IMR-90 (cell line): ENCODE data around the gene MGST2. TPM values are rescaled to one million over a fixed set of nuclear protein-coding genes. Genes with fewer than 3 reads are reported as not detected.

Experiments used
- ATAC-seq: fragments of 200-7000 bp; cut with Tn5 transposase; 2 replicates; pipeline ENCODE4 v1.9.1; 2020; ENCODE audit warnings: low read depth, mild to moderate bottlenecking, moderate library complexity
- BruUV-seq: library from RNA; stranded (reverse); fragments of 400-500 nt; replicated peaks from 2 replicates; lab custom pipeline; 2021; lab: Mats Ljungman, UMichigan
- CTCF ChIA-PET: fragments of 300-600 bp; formaldehyde crosslinking; extraction: SDS; loops from one replicate; lab custom pipeline; 2021; ENCODE audit warnings: antibody characterized with exemption; lab: Yijun Ruan, JAX
- POLR2A ChIA-PET: fragments of 300-600 bp; sonication (Branson Sonifier 250); formaldehyde crosslinking; loops from one replicate; lab custom pipeline; 2022; ENCODE audit warnings: antibody characterized with exemption; ENCODE audit not compliant: unreplicated experiment; lab: Charles Lee
- DNase-seq: peaks from one replicate; pipeline ENCODE4 v3.0.0; 2013
- H2AFZ ChIP-seq: replicated peaks from 2 replicates; pipeline ENCODE3; 2013; ENCODE audit warnings: low read length, mild to moderate bottlenecking; ENCODE audit not compliant: poor library complexity
- H2AK5ac ChIP-seq: 2 replicates; pipeline ENCODE4 v1.6.1; 2013; ENCODE audit warnings: low read depth, low read length, inconsistent platforms
- H2AK9ac ChIP-seq: replicated peaks from 2 replicates; pipeline ENCODE3; 2013; ENCODE audit warnings: mild to moderate bottlenecking, low read depth, low read length, moderate library complexity; ENCODE audit not compliant: poor library complexity
- H2BK120ac ChIP-seq: 2 replicates; pipeline ENCODE4 v1.6.1; 2013; ENCODE audit warnings: low read depth, low read length, inconsistent platforms
- H2BK15ac ChIP-seq: 3 replicates; pipeline ENCODE4 v1.6.1; 2013; ENCODE audit warnings: low read depth, low read length, inconsistent platforms
- H2BK20ac ChIP-seq: 2 replicates; pipeline ENCODE4 v1.6.1; 2013; ENCODE audit warnings: low read depth, mild to moderate bottlenecking, inconsistent platforms, low read length, moderate library complexity
- H2BK5ac ChIP-seq: 2 replicates; pipeline ENCODE4 v1.6.1; 2013; ENCODE audit warnings: mild to moderate bottlenecking, low read depth, low read length, inconsistent platforms; ENCODE audit not compliant: poor library complexity, severe bottlenecking
- H3K14ac ChIP-seq: replicated peaks from 2 replicates; pipeline ENCODE4 v1.6.1; 2013; ENCODE audit warnings: low read depth, low read length, inconsistent platforms
- H3K18ac ChIP-seq: 2 replicates; pipeline ENCODE4 v1.6.1; 2013; ENCODE audit warnings: low read depth, low read length, control low read depth
- H3K23ac ChIP-seq: 2 replicates; pipeline ENCODE4 v1.6.1; 2013; ENCODE audit warnings: low read depth, low read length, inconsistent platforms
- H3K27ac ChIP-seq: 2 replicates; pipeline ENCODE4 v1.5.1; 2013; ENCODE audit warnings: mild to moderate bottlenecking, control low read depth, low read length; ENCODE audit not compliant: insufficient read depth
- H3K27me3 ChIP-seq: 2 replicates; pipeline ENCODE4 v1.6.1; 2013; ENCODE audit warnings: low read length; ENCODE audit not compliant: control insufficient read depth, insufficient read depth
- H3K36me3 ChIP-seq: 2 replicates; pipeline ENCODE4 v1.6.1; 2013; ENCODE audit warnings: low read length, mixed read lengths; ENCODE audit not compliant: control insufficient read depth, insufficient read depth
- H3K4ac ChIP-seq: 2 replicates; pipeline ENCODE4 v1.6.1; 2013; ENCODE audit warnings: low read depth, low read length, inconsistent platforms
- H3K4me1 ChIP-seq: 2 replicates; pipeline ENCODE4 v1.6.1; 2013; ENCODE audit warnings: low read length, mixed read lengths; ENCODE audit not compliant: control insufficient read depth, insufficient read depth
- H3K4me2 ChIP-seq: 2 replicates; pipeline ENCODE4 v1.6.1; 2013; ENCODE audit warnings: low read depth, mild to moderate bottlenecking, control low read depth, low read length, moderate library complexity
- H3K4me3 ChIP-seq: 2 replicates; pipeline ENCODE4 v1.5.1; 2013; ENCODE audit warnings: low read depth, mild to moderate bottlenecking, control low read depth, low read length, moderate library complexity; ENCODE audit not compliant: insufficient read depth
- H3K56ac ChIP-seq: 2 replicates; pipeline ENCODE4 v1.6.1; 2013; ENCODE audit warnings: low read length, inconsistent platforms; ENCODE audit not compliant: insufficient read depth; ENCODE audit errors: extremely low read depth
- H3K79me1 ChIP-seq, 2 experiments: 2 replicates each; pipeline ENCODE4 v1.6.1; 2013; ENCODE audit warnings: low read length in 2 of 2, inconsistent platforms in 1 of 2, low read depth in 1 of 2
- H3K9ac ChIP-seq: 2 replicates; pipeline ENCODE4 v1.6.1; 2013; ENCODE audit warnings: low read depth, low read length, control low read depth
- H3K9me1 ChIP-seq: 2 replicates; pipeline ENCODE4 v1.6.1; 2013; ENCODE audit warnings: low read length, inconsistent platforms; ENCODE audit not compliant: insufficient read depth
- H3K9me3 ChIP-seq: 2 replicates; pipeline ENCODE4 v1.6.1; 2013; ENCODE audit warnings: low read length; ENCODE audit not compliant: control insufficient read depth, insufficient read depth
- H4K20me1 ChIP-seq: 2 replicates; pipeline ENCODE4 v1.6.1; 2013; ENCODE audit warnings: low read length, inconsistent platforms; ENCODE audit not compliant: insufficient read depth
- H4K5ac ChIP-seq: 2 replicates; pipeline ENCODE4 v1.6.1; 2013; ENCODE audit warnings: mild to moderate bottlenecking, low read depth, low read length, control low read depth
- H4K8ac ChIP-seq, 2 experiments: 2 replicates each; pipeline ENCODE4 v1.6.1; 2013; ENCODE audit warnings: low read depth in 2 of 2, low read length in 2 of 2, control low read depth in 1 of 2, inconsistent platforms in 1 of 2
- H4K91ac ChIP-seq: 2 replicates; pipeline ENCODE4 v1.6.1; 2013; ENCODE audit warnings: low read depth, low read length, inconsistent platforms; ENCODE audit not compliant: insufficient read depth
- BHLHE40 ChIP-seq: fragments of 150-350 bp; IDR thresholded peaks from 2 replicates; pipeline ENCODE4 v1.6.1; 2016; ENCODE audit warnings: mild to moderate bottlenecking, low read depth, low read length
- CEBPB ChIP-seq: IDR thresholded peaks from 2 replicates; pipeline ENCODE4 v1.6.1; 2012; ENCODE audit warnings: low read depth, low read length, improper control_type of control experiment
- CHD1 ChIP-seq: IDR thresholded peaks from 2 replicates; pipeline ENCODE4 v1.6.1; 2012; ENCODE audit warnings: low read depth, low read length, improper control_type of control experiment
- ELK1 ChIP-seq: fragments of 150-350 bp; IDR thresholded peaks from 2 replicates; pipeline ENCODE4 v1.6.1; 2016; ENCODE audit warnings: low read depth, mild to moderate bottlenecking, low read length, moderate library complexity, borderline replicate concordance
- FOS ChIP-seq: fragments of 150-350 bp; IDR thresholded peaks from 2 replicates; pipeline ENCODE4 v1.6.1; 2016; ENCODE audit warnings: low read depth, low read length
- MAFK ChIP-seq: IDR thresholded peaks from 2 replicates; pipeline ENCODE4 v1.6.1; 2012; ENCODE audit warnings: low read depth, low read length, improper control_type of control experiment
- MAZ ChIP-seq: IDR thresholded peaks from 2 replicates; pipeline ENCODE4 v1.6.1; 2012; ENCODE audit warnings: low read depth, mild to moderate bottlenecking, low read length, improper control_type of control experiment, moderate library complexity, borderline replicate concordance
- MXI1 ChIP-seq: IDR thresholded peaks from 2 replicates; pipeline ENCODE4 v1.6.1; 2012; ENCODE audit warnings: low read depth, mild to moderate bottlenecking, low read length, moderate library complexity, borderline replicate concordance
- NFE2L2 ChIP-seq: fragments of 150-350 bp; IDR thresholded peaks from 2 replicates; pipeline ENCODE4 v1.6.1; 2016; ENCODE audit warnings: low read depth, mild to moderate bottlenecking, low read length
- POLR2A ChIP-seq: IDR thresholded peaks from 2 replicates; pipeline ENCODE4 v1.6.1; 2012; ENCODE audit warnings: mild to moderate bottlenecking, low read depth, low read length
- RAD21 ChIP-seq: IDR thresholded peaks from 2 replicates; pipeline ENCODE4 v1.6.1; 2012; ENCODE audit warnings: low read length, improper control_type of control experiment
- RCOR1 ChIP-seq: IDR thresholded peaks from 2 replicates; pipeline ENCODE4 v1.6.1; 2012; ENCODE audit warnings: mild to moderate bottlenecking, low read length, improper control_type of control experiment; ENCODE audit not compliant: insufficient replicate concordance
- RFX5 ChIP-seq: IDR thresholded peaks from 2 replicates; pipeline ENCODE4 v1.8.0; 2012; ENCODE audit warnings: low read depth, mild to moderate bottlenecking, low read length, moderate library complexity
- SMC3 ChIP-seq: fragments of 150-350 bp; IDR thresholded peaks from 2 replicates; pipeline ENCODE4 v1.6.1; 2016; ENCODE audit warnings: low read depth, mild to moderate bottlenecking, antibody characterized with exemption, low read length, moderate library complexity
- USF2 ChIP-seq: fragments of 150-350 bp; IDR thresholded peaks from 2 replicates; pipeline ENCODE4 v1.6.1; 2017; ENCODE audit warnings: mild to moderate bottlenecking, antibody characterized with exemption, low read length, low read depth
- WGBS, 2 experiments: methylation state at CpG; one replicate each; pipeline versions ENCODE4 v1.1.5 to v1.1.7; 2013; ENCODE audit warnings: missing lambda C conversion rate in 2 of 2; ENCODE audit not compliant: insufficient read length in 1 of 2; ENCODE audit errors: extremely low coverage in 2 of 2; 5-methylcytosine and 5-hydroxymethylcytosine counted together
- dilution Hi-C: fragments of 300-500 bp; cut with HindIII; formaldehyde crosslinking; loops from one replicate; pipeline ENCODE4 v1.14.3; 2018; ENCODE audit warnings: low sequenced_read_pairs; ENCODE audit not compliant: unreplicated experiment
- in situ Hi-C: fragments of 300-500 bp; cut with MboI; formaldehyde crosslinking; loops from 3 replicates; pipeline ENCODE4 v1.14.3; 2019; ENCODE audit warnings: low sequenced_read_pairs, inconsistent platforms, mixed read lengths
- intact Hi-C: fragments of 100-400 bp; cut with micrococcal nuclease; formaldehyde crosslinking; loops from 2 replicates; pipeline ENCODE4 v1.10.0; 2022
- polyA plus RNA-seq, 3 experiments: library from polyadenylated mRNA; depleted of rRNA; stranded (reverse); fragments of >200 nt; gene quantifications; 2 replicates each; pipeline ENCODE4 v1.2.3, GENCODE V29; 2012; ENCODE audit warnings: low replicate concordance in 1 of 3
- total RNA-seq: library from RNA; depleted of rRNA; stranded (reverse); fragments of >200 nt; gene quantifications from 2 replicates; pipeline ENCODE4 v1.2.3, GENCODE V29; 2012
- TF ChIP-seq, protein P1 (sequence below): conservative IDR thresholded peaks from 2 replicates; pipeline ENCODE4 v1.5.1; 2012; ENCODE audit warnings: mild to moderate bottlenecking, low read depth, low read length, improper control_type of control experiment

The MGST2 gene
- total and polyA plus RNA-seq, 2 of the 4 experiments (the other 2 are of a cell fraction): 4.8 to 10.5 TPM

GRCh38 chr4:139684351-139684750, 18.7 kb downstream of the MGST2 start:
- ATAC-seq (no peak), DNase-seq (no peak)
- no TSS peak for BruUV-seq
- no peak overlapping the region for H2AK9ac ChIP-seq
- no peak overlapping the region for H4K5ac ChIP-seq
- no peak overlapping the region for H3K56ac ChIP-seq
- no peak overlapping the region for H3K23ac ChIP-seq
- peak overlapping the region; percentile 42; the same call in 1 of the 2 replicates for H2BK20ac ChIP-seq
- no peak overlapping the region for H3K4me2 ChIP-seq
- intact Hi-C loops: no loop called here
- peaks cover 10% of the 10 kb centered on the region for H3K4me1 ChIP-seq
- H3K18ac ChIP-seq: no peak overlapping the region
- no peak overlapping the region for H2AFZ ChIP-seq
- H2AK5ac ChIP-seq: no peak overlapping the region
- H2BK5ac ChIP-seq: no peak overlapping the region
- H3K9ac ChIP-seq: no peak overlapping the region
- no peak overlapping the region for H3K14ac ChIP-seq
- 0 out of 2 replicates have a peak overlapping the region, but pooled peaks have one; percentile 34 for H2BK120ac ChIP-seq
- H3K79me1 ChIP-seq: no peaks in the 10 kb centered on the region
- peaks cover 2% of the 10 kb centered on the region; the same call in 1 of the 2 replicates for H3K36me3 ChIP-seq
- no peak overlapping the region for H2BK15ac ChIP-seq
- TF ChIP-seq POLR2A: no peak
- no peak for TF ChIP-seq RFX5
- TF ChIP-seq RAD21: no peak
- TF ChIP-seq NFE2L2: no peak
- TF ChIP-seq USF2: no peak
- TF ChIP-seq MXI1: no peak
- TF ChIP-seq, protein P1, sequence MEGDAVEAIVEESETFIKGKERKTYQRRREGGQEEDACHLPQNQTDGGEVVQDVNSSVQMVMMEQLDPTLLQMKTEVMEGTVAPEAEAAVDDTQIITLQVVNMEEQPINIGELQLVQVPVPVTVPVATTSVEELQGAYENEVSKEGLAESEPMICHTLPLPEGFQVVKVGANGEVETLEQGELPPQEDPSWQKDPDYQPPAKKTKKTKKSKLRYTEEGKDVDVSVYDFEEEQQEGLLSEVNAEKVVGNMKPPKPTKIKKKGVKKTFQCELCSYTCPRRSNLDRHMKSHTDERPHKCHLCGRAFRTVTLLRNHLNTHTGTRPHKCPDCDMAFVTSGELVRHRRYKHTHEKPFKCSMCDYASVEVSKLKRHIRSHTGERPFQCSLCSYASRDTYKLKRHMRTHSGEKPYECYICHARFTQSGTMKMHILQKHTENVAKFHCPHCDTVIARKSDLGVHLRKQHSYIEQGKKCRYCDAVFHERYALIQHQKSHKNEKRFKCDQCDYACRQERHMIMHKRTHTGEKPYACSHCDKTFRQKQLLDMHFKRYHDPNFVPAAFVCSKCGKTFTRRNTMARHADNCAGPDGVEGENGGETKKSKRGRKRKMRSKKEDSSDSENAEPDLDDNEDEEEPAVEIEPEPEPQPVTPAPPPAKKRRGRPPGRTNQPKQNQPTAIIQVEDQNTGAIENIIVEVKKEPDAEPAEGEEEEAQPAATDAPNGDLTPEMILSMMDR: no peak
- TF ChIP-seq BHLHE40: no peak
- no peak for TF ChIP-seq ELK1
- TF ChIP-seq MAFK: no peak
- no peak for TF ChIP-seq MAZ
- TF ChIP-seq RCOR1: no peak
- TF ChIP-seq CHD1: no peak
- TF ChIP-seq SMC3: no peak
- no peak for TF ChIP-seq CEBPB
- TF ChIP-seq FOS: no peak
- no peak overlapping the region for H4K8ac ChIP-seq
- dilution Hi-C loops: no loop called here
- H3K4me3 ChIP-seq: no peak overlapping the region
- H3K4ac ChIP-seq: no peak overlapping the region
- H3K27ac ChIP-seq: no peak overlapping the region
- in situ Hi-C loops: no loop called here
- H3K9me3 ChIP-seq: no peaks in the 10 kb centered on the region
- H4K20me1 ChIP-seq: no peaks in the 10 kb centered on the region
- peaks cover 8% of the 10 kb centered on the region; the same call in 1 of the 2 replicates for H3K9me1 ChIP-seq
- H3K27me3 ChIP-seq: no peaks in the 10 kb centered on the region
- ChIA-PET POLR2A (no interaction called here), CTCF (interaction anchor here (1.1 kb wide), 1 partner anchor 27 kb away, joined by 3 read pairs; no protein-coding TSS in a partner anchor)
- no CpG with 5 or more reads among the region's 1 CpG for WGBS, 2 experiments
- 0 out of 2 replicates have a peak overlapping the region, but pooled peaks have one; percentile 27 for H4K91ac ChIP-seq
